Measurements from ENCODE around the gene MS4A13.
"Not testable (repeated sequence)": the region's sequence is repeated elsewhere in the genome, so short reads cannot be mapped to it uniquely, and the experiment has no call there.

Gene MS4A13

GRCh38 chr11:60532383-60532782 lies 17.2 kb downstream of the MS4A13 start:
- DNase-seq: not testable (repeated sequence)

GRCh38 chr11:60538627-60539026 lies 23.4 kb downstream of the MS4A13 start:
- not testable (repeated sequence) for DNase-seq

- DNase-seq: no peak
Observed at GRCh38 chr11:60544077-60544476, 28.9 kb downstream of the MS4A13 start.

- DNase-seq: no peak
Observed at GRCh38 chr11:60561254-60561653, 46.1 kb downstream of the MS4A13 start.

- no peak for DNase-seq
Observed at GRCh38 chr11:60563553-60564235, 48.5 kb downstream of the MS4A13 start.

- DNase-seq: peak; percentile 64
Observed at GRCh38 chr11:60566776-60567175, 51.6 kb downstream of the MS4A13 start.

GRCh38 chr11:60570970-60571369 lies 55.8 kb downstream of the MS4A13 start:
- peak; percentile 17 for DNase-seq

GRCh38 chr11:60589611-60590010 lies 74.4 kb downstream of the MS4A13 start:
- no peak for DNase-seq
